Kidney (tissue), 14 donors: Measurements from ENCODE around the gene TBC1D5. TPM values are rescaled to one million over a fixed set of nuclear protein-coding genes. Genes with fewer than 3 reads are reported as not detected.

Experiments used
- DNase-seq, 5 donors: peaks; one replicate each; pipeline ENCODE4 v3.0.0-alpha.2; 2013 to 2020
- FAIRE-seq: peaks from 2 replicates; lab custom pipeline; 2012; peaks lifted over from hg19 to GRCh38; lab: Jason Lieb, UNC
- H3K27ac ChIP-seq, 2 donors: one replicate each; pipeline ENCODE4 v1.7.0; 2013; ENCODE audit warnings: low read depth in 2 of 2, low read length in 2 of 2, inconsistent platforms in 1 of 2
- H3K27me3 ChIP-seq: one replicate; pipeline ENCODE4 v1.7.1; 2013; ENCODE audit warnings: low read length, inconsistent platforms; ENCODE audit not compliant: control insufficient read depth, insufficient read depth
- H3K36me3 ChIP-seq, 3 donors: one replicate each; pipeline versions ENCODE4 v1.7.0 to v1.7.1; 2013; ENCODE audit warnings: low read length in 3 of 3, control low read depth in 1 of 3, inconsistent platforms in 1 of 3; ENCODE audit not compliant: insufficient read depth in 3 of 3, control insufficient read depth in 2 of 3
- H3K4me1 ChIP-seq, 3 donors: one replicate each; pipeline versions ENCODE4 v1.7.0 to v1.7.1; 2013; ENCODE audit warnings: low read length in 3 of 3, inconsistent platforms in 1 of 3, low read depth in 1 of 3; ENCODE audit not compliant: control insufficient read depth in 2 of 3, insufficient read depth in 2 of 3
- H3K4me3 ChIP-seq, 3 donors: one replicate each; pipeline versions ENCODE4 v1.7.0 to v1.8.1; 2013; ENCODE audit warnings: low read length in 3 of 3, control low read depth in 1 of 3, inconsistent platforms in 1 of 3
- H3K9ac ChIP-seq, 3 donors: one replicate each; pipeline versions ENCODE4 v1.7.0 to v1.7.1; 2013; ENCODE audit warnings: low read length in 3 of 3, control low read depth in 1 of 3, inconsistent platforms in 1 of 3
- H3K9me3 ChIP-seq, 3 donors: one replicate each; pipeline versions ENCODE4 v1.7.0 to v1.7.1; 2013; ENCODE audit warnings: low read length in 3 of 3, control low read depth in 1 of 3, inconsistent platforms in 1 of 3; ENCODE audit not compliant: control insufficient read depth in 2 of 3, insufficient read depth in 1 of 3
- intact Hi-C: fragments of 100-400 bp; cut with DNase I; formaldehyde crosslinking; loops from one replicate; pipeline ENCODE4 v1.11.1; 2022
- polyA plus RNA-seq: library from polyadenylated mRNA; stranded (reverse); fragments of 350-450 nt; fragmentation: Illumina TruSeq; extraction: RNeasy Lipid Tissue Mini Kit (QIAGEN cat#74804); gene quantifications from one replicate; pipeline ENCODE4 v1.2.3, GENCODE V29; 2014; ENCODE audit warnings: low read depth, low replicate concordance; ENCODE audit not compliant: insufficient read depth
- total RNA-seq: library from RNA; stranded (reverse); fragmentation: NEBNext Ultra II Directional; extraction: Animal tissue kit (Norgen Biotek cat#: 25700); gene quantifications from one replicate; pipeline ENCODE4 v1.2.1, GENCODE V29; 2021
- TF ChIP-seq, protein P1 (sequence below): IDR thresholded peaks from 3 replicates; pipeline ENCODE4 v1.5.1; 2012; ENCODE audit warnings: mild to moderate bottlenecking, moderate library complexity, borderline replicate concordance; ENCODE audit not compliant: insufficient read depth; ENCODE audit errors: extremely low read depth
- donor health status: control.
- donor health status: control.
- donor health status: control.
- donor health status: control.
- donor health status: control.
- donor health status: DM: yes; HTN: yes; CAD: no.
- donor health status: Normal renal cell carcinoma (clear cell type).

The TBC1D5 gene
- total and polyA plus RNA-seq, 2 donors from 2014 or later, result 9.7 to 77.7 TPM

DNA sequence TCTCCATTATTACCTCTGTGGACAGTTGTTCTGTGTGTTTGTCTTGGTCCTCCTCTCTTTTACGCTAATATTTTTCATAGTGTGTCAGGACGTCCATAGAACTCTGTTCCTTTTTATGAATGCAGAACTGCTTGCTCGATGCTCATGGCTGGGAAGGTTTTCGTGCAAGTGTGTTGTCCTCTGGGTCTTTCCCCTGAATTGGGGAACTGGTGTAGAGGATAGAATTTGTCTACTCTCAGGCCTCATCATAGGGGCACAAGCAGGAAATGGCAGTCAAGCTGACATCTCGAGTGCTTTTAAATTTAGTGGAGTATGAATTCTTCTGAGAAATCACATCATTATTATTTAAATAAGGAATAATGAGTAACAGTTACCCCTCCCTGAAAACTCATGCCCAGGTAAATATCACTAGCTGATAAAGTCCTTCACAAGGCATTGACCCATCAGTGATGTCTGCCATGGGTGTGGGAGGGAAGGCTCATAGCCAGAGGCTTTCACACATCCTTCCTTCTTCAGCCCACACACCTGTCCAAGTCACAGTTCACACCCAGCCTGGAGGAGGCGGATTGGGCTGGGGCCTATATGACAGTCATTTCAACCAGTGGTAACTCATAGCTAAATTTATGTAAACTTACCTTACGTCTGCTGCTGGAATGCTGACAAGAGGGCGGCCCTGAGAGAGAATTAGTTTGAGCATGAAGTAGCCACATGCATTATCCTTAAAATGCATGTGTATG is 631.6 kb downstream of the TBC1D5 start:
- TF ChIP-seq, protein P1, sequence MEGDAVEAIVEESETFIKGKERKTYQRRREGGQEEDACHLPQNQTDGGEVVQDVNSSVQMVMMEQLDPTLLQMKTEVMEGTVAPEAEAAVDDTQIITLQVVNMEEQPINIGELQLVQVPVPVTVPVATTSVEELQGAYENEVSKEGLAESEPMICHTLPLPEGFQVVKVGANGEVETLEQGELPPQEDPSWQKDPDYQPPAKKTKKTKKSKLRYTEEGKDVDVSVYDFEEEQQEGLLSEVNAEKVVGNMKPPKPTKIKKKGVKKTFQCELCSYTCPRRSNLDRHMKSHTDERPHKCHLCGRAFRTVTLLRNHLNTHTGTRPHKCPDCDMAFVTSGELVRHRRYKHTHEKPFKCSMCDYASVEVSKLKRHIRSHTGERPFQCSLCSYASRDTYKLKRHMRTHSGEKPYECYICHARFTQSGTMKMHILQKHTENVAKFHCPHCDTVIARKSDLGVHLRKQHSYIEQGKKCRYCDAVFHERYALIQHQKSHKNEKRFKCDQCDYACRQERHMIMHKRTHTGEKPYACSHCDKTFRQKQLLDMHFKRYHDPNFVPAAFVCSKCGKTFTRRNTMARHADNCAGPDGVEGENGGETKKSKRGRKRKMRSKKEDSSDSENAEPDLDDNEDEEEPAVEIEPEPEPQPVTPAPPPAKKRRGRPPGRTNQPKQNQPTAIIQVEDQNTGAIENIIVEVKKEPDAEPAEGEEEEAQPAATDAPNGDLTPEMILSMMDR, result no peak
- Histone ChIP-seq H3K4me1 (no peaks in the 10 kb centered on the region), H3K9ac (no peak overlapping the region), H3K4me3 (no peak overlapping the region), H3K9me3 (no peaks in the 10 kb centered on the region), H3K27ac (no peak overlapping the region), H3K27me3 (no peaks in the 10 kb centered on the region), H3K36me3 (no peaks in the 10 kb centered on the region)
- FAIRE-seq (no peak), DNase-seq (no peak)
- intact Hi-C loops, result no loop called here
